HepG2 (cell line): ENCODE data around the gene ASPHD1. TPM values are rescaled to one million over a fixed set of nuclear protein-coding genes. Genes with fewer than 3 reads are reported as not detected.
"Not testable (repeated sequence)": the region's sequence is repeated elsewhere in the genome, so short reads cannot be mapped to it uniquely, and the experiment has no call there.

Source experiments
- ATAC-seq: fragments of 200-7000 bp; cut with Tn5 transposase; 3 replicates; pipeline ENCODE4 v1.9.1; 2020; ENCODE audit warnings: mild to moderate bottlenecking, moderate library complexity
- BruUV-seq: library from RNA; stranded (reverse); fragments of 400-500 nt; replicated peaks from 2 replicates; lab custom pipeline; 2021; lab: Mats Ljungman, UMichigan
- CTCF ChIA-PET: fragments of 300-600 bp; formaldehyde crosslinking; extraction: SDS; loops from one replicate; lab custom pipeline; 2021; ENCODE audit warnings: low total read pairs, inconsistent platforms, low intra/inter-chr PET ratio; lab: Yijun Ruan, JAX
- POLR2A ChIA-PET: fragments of 350-600 bp; sonication (Branson Sonifier 250); formaldehyde crosslinking; loops from one replicate; lab custom pipeline; 2020; ENCODE audit warnings: antibody characterized with exemption, inconsistent platforms; lab: Yijun Ruan, JAX
- DNase-seq: peaks from one replicate; pipeline ENCODE4 v3.0.0-alpha.2; 2015; ENCODE audit warnings: low spot score
- FAIRE-seq: peaks from 3 replicates; lab custom pipeline; 2011; peaks lifted over from hg19 to GRCh38; lab: Jason Lieb, UNC
- H2AFZ ChIP-seq: one replicate; pipeline ENCODE4 v1.6.1; 2011; ENCODE audit warnings: low read length, inconsistent platforms
- H3K27ac ChIP-seq: fragments of 300-600 bp; 3 replicates; pipeline ENCODE4 v1.8.0; 2011; ENCODE audit warnings: mixed run types, mild to moderate bottlenecking, mixed read lengths, low read length, inconsistent platforms; ENCODE audit not compliant: insufficient read depth; ENCODE audit errors: extremely low read length
- H3K27me3 ChIP-seq, 2 experiments: fragments of 200-600 bp in 1 of 2; 2 replicates in 1 of 2; 3 replicates in 1 of 2; pipeline versions ENCODE4 v1.6.0 to v1.8.0; 2011; ENCODE audit warnings: low read length in 2 of 2, mild to moderate bottlenecking in 2 of 2, moderate library complexity in 2 of 2, inconsistent platforms in 1 of 2; ENCODE audit not compliant: insufficient read depth in 2 of 2, control insufficient read depth in 1 of 2
- H3K36me3 ChIP-seq, 2 experiments: fragments of 200-600 bp in 1 of 2; replicated peaks in 1 of 2; 2 replicates in 1 of 2; 3 replicates in 1 of 2; pipeline versions ENCODE4 v1.5.1 to v1.8.0; 2011; ENCODE audit warnings: low read length in 2 of 2, inconsistent platforms in 1 of 2; ENCODE audit not compliant: insufficient read depth in 2 of 2, control insufficient read depth in 1 of 2
- H3K4me1 ChIP-seq: 2 replicates; pipeline ENCODE4 v1.5.1; 2012; ENCODE audit warnings: low read length, inconsistent platforms; ENCODE audit not compliant: insufficient read depth
- H3K4me2 ChIP-seq: 2 replicates; pipeline ENCODE4 v1.6.0; 2011; ENCODE audit warnings: low read depth, low read length, inconsistent platforms
- H3K4me3 ChIP-seq, 3 experiments: fragments of 200-600 bp in 1 of 3; sonication (generic), shearing (Covaris generic) in 1 of 3; replicated peaks in 1 of 3; 2 replicates each; pipeline ENCODE4 v1.5.1; 2011 to 2016; ENCODE audit warnings: low read length in 3 of 3, inconsistent platforms in 2 of 3, low read depth in 2 of 3, mild to moderate bottlenecking in 2 of 3, control low read depth in 1 of 3, mixed read lengths in 1 of 3; ENCODE audit not compliant: insufficient read depth in 1 of 3
- H3K79me2 ChIP-seq: one replicate; pipeline ENCODE4 v1.6.1; 2011; ENCODE audit warnings: low read length, inconsistent platforms; ENCODE audit not compliant: insufficient read depth
- H3K9ac ChIP-seq: 2 replicates; pipeline ENCODE4 v1.6.0; 2011; ENCODE audit warnings: mild to moderate bottlenecking, low read depth, low read length, inconsistent platforms; ENCODE audit not compliant: insufficient read depth
- H3K9me3 ChIP-seq: 2 replicates; pipeline ENCODE4 v1.5.1; 2012; ENCODE audit warnings: mild to moderate bottlenecking, low read length
- H4K20me1 ChIP-seq: 2 replicates; pipeline ENCODE4 v1.6.0; 2011; ENCODE audit warnings: inconsistent platforms, mild to moderate bottlenecking, low read length, moderate library complexity; ENCODE audit not compliant: insufficient read depth
- CTCF ChIP-seq: sonication (generic); formaldehyde crosslinking; IDR thresholded peaks from 2 replicates; pipeline ENCODE4 v1.5.0; 2020; ENCODE audit warnings: mild to moderate bottlenecking, missing genetic modification reagents, moderate library complexity
- GFI1 ChIP-seq: sonication (generic); formaldehyde crosslinking; IDR thresholded peaks from 2 replicates; pipeline ENCODE4 v1.5.0; 2020; ENCODE audit warnings: missing genetic modification reagents, mild to moderate bottlenecking, borderline replicate concordance
- IKZF4 ChIP-seq: sonication (generic); formaldehyde crosslinking; IDR thresholded peaks from 2 replicates; pipeline ENCODE4 v1.5.1; 2020; ENCODE audit warnings: borderline replicate concordance, mild to moderate bottlenecking, low read depth, missing genetic modification reagents; ENCODE audit errors: not compliant biosample characterization
- PHF20 ChIP-seq: sonication (generic); formaldehyde crosslinking; IDR thresholded peaks from 2 replicates; pipeline ENCODE4 v1.5.0; 2020; ENCODE audit warnings: mild to moderate bottlenecking, missing genetic modification reagents
- POLR2A ChIP-seq, 2 experiments: IDR thresholded peaks; 2 replicates each; pipeline ENCODE4 v1.6.1; 2011; ENCODE audit warnings: low read depth in 2 of 2, low read length in 2 of 2, mild to moderate bottlenecking in 1 of 2, moderate library complexity in 1 of 2; ENCODE audit not compliant: insufficient read depth in 1 of 2
- TBX2 ChIP-seq: sonication (generic); formaldehyde crosslinking; IDR thresholded peaks from 2 replicates; pipeline ENCODE4 v1.5.0; 2020; ENCODE audit warnings: missing genetic modification reagents, mild to moderate bottlenecking, borderline replicate concordance
- U2AF1 ChIP-seq: fragments of 200-400 bp; formaldehyde crosslinking; optimal IDR thresholded peaks from 2 replicates; pipeline ENCODE3; 2017; ENCODE audit warnings: mild to moderate bottlenecking, low read depth, low read length
- ZFP91 ChIP-seq: sonication (generic); formaldehyde crosslinking; IDR thresholded peaks from 2 replicates; pipeline ENCODE4 v1.9.0; 2022; ENCODE audit warnings: missing genetic modification reagents, mild to moderate bottlenecking, borderline replicate concordance
- ZNF263 ChIP-seq: sonication (generic); formaldehyde crosslinking; IDR thresholded peaks from 2 replicates; pipeline ENCODE4 v1.4.0; 2020; ENCODE audit warnings: missing genetic modification reagents
- ZNF383 ChIP-seq: sonication (generic); formaldehyde crosslinking; IDR thresholded peaks from 2 replicates; pipeline ENCODE4 v1.4.0; 2020; ENCODE audit warnings: missing genetic modification reagents, mild to moderate bottlenecking, borderline replicate concordance
- ZNF414 ChIP-seq: sonication (generic); formaldehyde crosslinking; IDR thresholded peaks from 2 replicates; pipeline ENCODE4 v1.5.0; 2020; ENCODE audit warnings: missing genetic modification reagents
- ZNF629 ChIP-seq: sonication (generic); formaldehyde crosslinking; conservative IDR thresholded peaks from 2 replicates; pipeline ENCODE4 v1.5.0; 2020; ENCODE audit warnings: missing genetic modification reagents
- WGBS: methylation state at CpG from one replicate; pipeline ENCODE4 v1.1.6; 2017; ENCODE audit warnings: low lambda C conversion rate; 5-methylcytosine and 5-hydroxymethylcytosine counted together
- in situ Hi-C: cut with HindIII; loops from 2 replicates; pipeline ENCODE4 v1.10.0; 2017; ENCODE audit warnings: low pct_unique_long_range_greater_than_20kb; ENCODE audit not compliant: extremely low pct_ligation_motif_present
- intact Hi-C: fragments of 100-400 bp; cut with micrococcal nuclease; formaldehyde crosslinking; loops from one replicate; pipeline ENCODE4 v1.10.0; 2022; ENCODE audit not compliant: unreplicated experiment
- polyA plus RNA-seq, 8 experiments: library from polyadenylated mRNA; depleted of rRNA in 3 of 8; stranded (reverse) in 7 of 8; unstranded in 1 of 8; fragments of >200 nt; fragmentation: Illumina TruSeq in 4 of 8; extraction: Trizol in 4 of 8; gene quantifications; 2 replicates each; pipeline versions ENCODE4 v1.2.1 to v1.2.3, GENCODE V29; 2011 to 2016; ENCODE audit warnings: low read depth in 4 of 8, missing spikeins in 1 of 8, mixed read lengths in 1 of 8; ENCODE audit not compliant: insufficient read depth in 1 of 8
- total RNA-seq, 5 experiments: library from RNA; depleted of rRNA; stranded (reverse); fragments of >200 nt; fragmentation: Illumina TruSeq; extraction: Trizol; gene quantifications; 2 replicates each; pipeline ENCODE4 v1.2.3, GENCODE V29; 2016; ENCODE audit warnings: low read depth in 1 of 5

Gene ASPHD1
- total and polyA plus RNA-seq, 2 of the 13 experiments (the other 11 are each of a cell fraction or from before 2014, with no cell fraction given) = 13.1 to 19.7 TPM

GRCh38 chr16:29909851-29910250, 9.6 kb downstream of the ASPHD1 start:
- WGBS = 96% methylated on average over 6 of the region's 6 CpGs
- H3K9me3 ChIP-seq, H3K9ac ChIP-seq, FAIRE-seq, DNase-seq, H3K4me3 ChIP-seq, in situ Hi-C loops, H3K4me1 ChIP-seq, H3K4me2 ChIP-seq, H3K27ac ChIP-seq, ATAC-seq, H3K36me3 ChIP-seq, H3K79me2 ChIP-seq, intact Hi-C loops, H4K20me1 ChIP-seq, H3K27me3 ChIP-seq, H2AFZ ChIP-seq, BruUV-seq, CTCF ChIA-PET: not testable (repeated sequence)
- POLR2A ChIA-PET = interaction anchor here (1.6 to 6.2 kb wide), 3 partner anchors 9 to 64 kb away, joined by 6 to 49 read pairs (median 11); partner anchors contain the start of genes ASPHD1, KCTD13, SEZ6L2 and TAOK2

- Histone ChIP-seq H3K79me2 (no peaks in the 10 kb centered on the region), H2AFZ (no peak overlapping the region), H3K4me3 (no peak overlapping the region), H3K4me2 (no peak overlapping the region), H4K20me1 (no peaks in the 10 kb centered on the region), H3K27ac (no peak overlapping the region), H3K9me3 (no peaks in the 10 kb centered on the region), H3K36me3 (no peaks in the 10 kb centered on the region; a peak in 2 of 5 replicates), H3K4me1 (peaks cover 15% of the 10 kb centered on the region), H3K27me3 (no peaks in the 10 kb centered on the region), H3K9ac (no peak overlapping the region)
- no peak for DNase-seq
- ATAC-seq = peak; percentile 18
- BruUV-seq = no TSS peak
- ChIA-PET POLR2A (interaction anchor here (0.6 to 6.2 kb wide), 4 partner anchors 10 to 82 kb away, joined by 3 to 49 read pairs (median 8); partner anchors contain the start of genes ASPHD1, KCTD13, SEZ6L2 and TAOK2), CTCF (no interaction called here)
- intact Hi-C loops = no loop called here
- WGBS = 88% methylated on average over 20 of the region's 20 CpGs
- in situ Hi-C loops = no loop called here
- no peak for FAIRE-seq
- no peak for TF ChIP-seq GFI1
- no peak for TF ChIP-seq U2AF1
- TF ChIP-seq CTCF (CRISPR knock-in tag) = peak; percentile 15; the same call in 1 of the 2 replicates
- no peak; a peak in 1 of 4 replicates for TF ChIP-seq POLR2A (IDR thresholded peaks at IDR 0.05; ENCODE audit: insufficient read depth in 1 of 2, low read depth in 2 of 2, low read length in 2 of 2)
- TF ChIP-seq IKZF4 (CRISPR knock-in tag) = no peak
- TF ChIP-seq ZFP91 = peak; percentile 48; the same call in 1 of the 2 replicates
- TF ChIP-seq PHF20 = no peak
- TF ChIP-seq ZNF383 = no peak
- TF ChIP-seq ZNF629 (CRISPR knock-in tag) = peak; percentile 61
- 0 out of 2 replicates have a peak, but pooled peaks have one; percentile 39 for TF ChIP-seq ZNF263 (CRISPR knock-in tag)
- TF ChIP-seq ZNF414 (CRISPR knock-in tag) = no peak
- no peak for TF ChIP-seq TBX2 (CRISPR knock-in tag)
Observed at GRCh38 chr16:29910819-29911675, 10.8 kb downstream of the ASPHD1 start.
